Muscle of back (tissue), 11 donors: ENCODE data around the gene SRPRA. TPM values are rescaled to one million over a fixed set of nuclear protein-coding genes. Genes with fewer than 3 reads are reported as not detected.

Experiments used
- DNase-seq, 3 donors: peaks; one replicate each; pipeline versions ENCODE4 v3.0.0 to v3.0.0-alpha.2; 2013
- polyA plus RNA-seq, 10 donors: library from polyadenylated mRNA; unstranded; fragments of 120-200 nt; gene quantifications; one replicate each; pipeline ENCODE4 v1.2.1, GENCODE V29; 2013; ENCODE audit not compliant: insufficient read length in 10 of 10

SRPRA gene
- polyA plus RNA-seq, 10 donors: 56.9 to 68.9 (median 62.9) TPM

- DNase-seq: no peak
Observed at GRCh38 chr11:126232683-126233082, 36.0 kb downstream of the SRPRA start.

GRCh38 chr11:126231725-126232459 lies 36.8 kb downstream of the SRPRA start:
- peak in 1 of 3 donors; percentile 40 for DNase-seq

DNA sequence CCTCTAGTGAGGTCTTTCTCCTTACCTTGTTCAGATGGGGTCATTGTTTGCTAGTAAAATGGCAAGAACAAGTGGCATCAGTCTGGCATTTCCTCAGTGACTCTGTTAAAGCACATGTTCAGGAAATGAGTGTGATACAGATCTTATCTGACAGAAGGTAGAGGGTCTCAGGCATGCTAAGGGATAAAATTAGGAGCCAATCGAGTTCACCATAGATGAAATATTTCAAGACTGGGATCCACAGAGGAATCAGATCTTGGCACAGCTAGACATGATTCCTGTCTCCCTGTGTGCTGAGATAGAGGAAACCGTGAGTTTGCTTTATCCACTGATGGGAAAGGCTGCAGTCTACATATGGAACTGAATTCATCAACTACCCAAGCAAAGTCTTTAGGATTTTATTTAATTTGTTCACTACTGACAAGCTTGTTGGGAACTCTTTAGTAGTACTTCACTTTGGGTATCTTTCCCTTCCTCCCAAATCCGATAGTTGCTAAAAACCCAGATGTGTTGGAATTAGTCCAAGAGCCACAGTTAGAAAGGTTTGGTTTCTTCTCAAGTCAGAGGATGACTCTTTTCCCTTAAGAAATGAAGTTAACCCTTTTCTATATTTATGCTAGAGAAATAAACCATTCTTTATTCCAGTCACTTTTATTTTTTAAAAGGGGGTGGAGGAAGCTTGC lies 38.7 kb downstream of the SRPRA start:
- peak; percentile 24 to 63 (median 38) for DNase-seq

DNA sequence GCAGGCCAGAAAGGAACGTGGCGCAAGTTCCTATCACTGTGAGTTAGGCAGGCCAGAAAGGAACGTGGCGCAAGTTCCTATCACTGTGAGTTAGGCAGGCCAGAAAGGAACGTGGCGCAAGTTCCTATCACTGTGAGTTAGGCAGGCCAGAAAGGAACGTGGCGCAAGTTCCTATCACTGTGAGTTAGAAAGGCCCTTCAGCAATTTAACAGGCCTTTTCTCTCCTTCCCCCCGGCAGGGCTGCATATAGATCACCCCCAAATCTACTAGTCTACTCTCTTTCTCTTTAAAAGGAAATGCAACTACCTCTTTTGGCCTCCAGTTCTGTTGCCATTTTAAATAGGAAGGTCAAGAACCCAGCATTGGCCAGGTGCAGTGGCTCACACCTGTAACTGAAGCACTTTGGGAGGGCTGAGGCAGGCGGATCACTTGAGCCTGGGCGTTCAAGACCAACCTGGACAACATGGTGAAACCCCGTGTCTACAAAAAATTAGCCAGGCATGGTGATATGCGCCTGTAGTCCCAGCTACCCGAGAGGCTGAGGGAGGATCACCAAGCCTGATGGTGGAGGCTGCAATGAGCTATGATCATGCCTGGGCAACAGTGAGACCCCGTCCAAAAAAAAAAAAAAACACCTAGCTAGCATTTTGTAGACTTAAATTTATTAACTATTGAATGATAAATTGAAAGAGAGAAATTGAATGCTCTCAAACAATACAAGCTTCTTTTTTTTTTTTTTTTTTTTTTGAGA lies 42.2 kb downstream of the SRPRA start:
- DNase-seq: no peak

DNA sequence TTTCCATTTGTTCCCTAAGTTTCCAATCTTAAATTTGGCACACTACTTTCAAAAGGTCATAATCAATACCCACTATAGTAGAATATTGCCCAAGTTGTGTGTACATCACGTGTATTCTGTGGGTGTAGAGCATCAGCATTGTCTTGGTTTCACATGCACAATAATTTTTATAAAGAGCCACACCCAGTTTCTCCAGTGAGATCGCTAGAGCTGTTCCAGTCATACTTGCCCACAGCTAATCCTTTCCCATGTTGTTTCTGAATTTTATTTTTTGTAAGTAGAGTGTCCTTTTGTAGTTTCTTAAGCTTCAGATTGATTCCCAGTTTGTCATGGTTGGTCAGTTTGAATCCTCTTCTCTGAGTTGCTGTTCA lies 43.4 kb downstream of the SRPRA start:
- DNase-seq: no peak

DNA sequence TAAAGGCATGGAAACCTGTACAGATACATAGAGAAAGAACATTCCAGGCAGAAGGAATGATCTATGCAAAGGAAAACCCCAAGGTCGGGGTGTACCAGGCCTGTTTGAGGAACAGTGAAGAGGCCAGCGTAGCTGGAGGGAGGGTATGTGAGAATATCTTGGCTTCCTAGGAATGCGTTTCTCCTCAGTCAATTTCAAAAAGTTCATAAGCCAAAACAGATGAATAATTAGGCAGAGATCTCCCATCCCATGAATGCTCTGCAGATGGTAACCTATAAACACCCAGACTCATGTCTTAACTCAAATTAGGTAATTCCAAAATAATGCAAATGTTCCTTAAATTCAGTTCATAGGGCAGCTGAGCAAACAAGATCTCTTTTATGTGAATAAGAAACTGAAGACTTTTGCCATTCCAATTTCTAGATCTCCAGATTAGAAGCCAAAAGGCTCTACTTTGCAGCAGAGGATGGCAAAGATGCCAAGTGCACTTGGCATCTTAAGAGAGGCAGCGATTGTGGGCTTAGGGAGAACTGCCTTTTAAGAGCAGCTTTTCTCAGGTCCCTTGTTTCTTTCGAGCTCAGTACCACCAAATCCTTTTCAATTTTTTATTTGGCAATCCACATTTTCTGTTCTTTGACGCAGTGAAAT lies 43.9 kb downstream of the SRPRA start:
- no peak for DNase-seq

DNA sequence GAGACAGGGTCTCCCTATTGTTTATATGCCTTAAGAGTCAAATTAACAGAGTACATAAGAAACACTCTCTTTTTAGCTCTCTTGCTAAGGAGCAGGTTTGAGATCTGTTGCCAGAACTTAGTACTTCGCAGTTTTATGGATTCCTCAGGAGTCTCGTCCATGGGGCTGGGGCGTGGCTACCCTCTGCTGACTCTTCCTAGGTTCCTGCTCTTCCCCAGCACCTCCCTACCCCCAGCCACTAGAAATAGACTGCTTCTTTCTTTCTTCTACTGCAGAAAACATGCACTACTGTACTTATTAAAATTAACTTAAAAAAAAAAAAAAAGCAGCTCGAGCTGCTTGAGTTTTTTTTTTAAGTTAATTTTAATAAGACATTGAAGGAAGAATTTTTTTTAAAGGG lies 49.1 kb downstream of the SRPRA start:
- DNase-seq: no peak

- no peak for DNase-seq
Observed at GRCh38 chr11:126217491-126217890, 51.2 kb downstream of the SRPRA start.

- DNase-seq: no peak
Observed at GRCh38 chr11:126216526-126217305, 52.0 kb downstream of the SRPRA start.

DNA sequence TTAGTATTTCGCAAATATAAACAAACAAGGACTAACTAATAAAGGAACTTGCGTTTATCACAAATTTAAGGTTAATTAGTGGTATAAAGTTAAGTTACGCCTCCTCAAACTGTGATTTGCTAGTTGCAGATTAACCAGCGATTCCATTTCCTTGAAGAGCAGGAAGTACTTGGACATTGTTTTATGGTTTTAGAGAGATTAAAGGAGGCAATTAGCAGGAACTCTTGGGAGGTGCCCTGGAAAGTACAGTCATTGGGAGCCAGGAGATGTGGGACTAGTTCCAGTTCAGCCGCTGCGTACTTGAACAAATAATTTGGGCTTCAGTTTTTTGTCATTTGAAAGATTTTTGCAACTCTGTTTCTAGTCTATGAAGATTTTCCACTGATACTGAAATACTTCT lies 53.9 kb downstream of the SRPRA start:
- DNase-seq: no peak

DNA sequence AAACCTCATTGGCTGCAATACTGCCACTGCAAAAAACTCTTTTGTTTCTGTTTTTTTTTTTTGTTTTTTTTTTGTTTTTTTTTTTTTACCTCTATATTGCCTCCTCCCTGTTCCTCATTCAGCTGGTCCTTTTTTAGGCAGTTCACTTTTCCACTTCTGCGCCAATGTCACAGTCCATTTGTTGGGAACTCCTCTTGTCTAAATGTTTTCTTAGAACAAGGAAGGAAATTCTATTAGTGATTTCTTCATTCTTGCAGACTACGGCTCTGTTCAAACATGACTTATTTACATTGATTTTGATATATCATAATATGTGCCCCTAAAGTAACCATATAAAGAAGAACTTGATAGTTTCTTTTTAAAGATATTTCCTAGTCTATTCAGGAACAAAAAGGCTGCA lies 54.3 kb downstream of the SRPRA start:
- no peak for DNase-seq

Other genes starting within 250 kb of the SRPRA start
- gene CDON, start 206.0 kb downstream of the SRPRA start, polyA plus RNA-seq: 10 to 100 TPM; 25.7 to 60.2 (median 30.5) TPM
- gene RPUSD4, start 57.2 kb downstream of the SRPRA start, polyA plus RNA-seq: 10 to 100 TPM; 33.2 to 52.5 (median 42.6) TPM
- 10 to 100 TPM; 20.8 to 25.3 (median 22.6) TPM for gene FAM118B, start 57.1 kb downstream of the SRPRA start, polyA plus RNA-seq
- gene FOXRED1, start 259 bp upstream of the SRPRA start, polyA plus RNA-seq: 10 to 100 TPM; 14.4 to 38.2 (median 24.8) TPM
- gene TIRAP, start 14.2 kb upstream of the SRPRA start, polyA plus RNA-seq: 10 to 100 TPM in 2 of 10 donors, 1 to 10 TPM in 8; 6.4 to 10.6 (median 8.9) TPM
- 10 to 100 TPM; 14.6 to 21.0 (median 19.9) TPM for gene DCPS, start 35.2 kb upstream of the SRPRA start, polyA plus RNA-seq
- 10 to 100 TPM; 22.7 to 35.4 (median 26.7) TPM for gene ST3GAL4, start 86.8 kb upstream of the SRPRA start, polyA plus RNA-seq